Limb (tissue), 2 donors: ENCODE results near the gene PJA2.
"Not testable (repeated sequence)": the region's sequence is repeated elsewhere in the genome, so short reads cannot be mapped to it uniquely, and the experiment has no call there.

ENCODE experiments used
- DNase-seq, 2 donors: peaks; one replicate each; pipeline ENCODE4 v3.0.0-alpha.2; 2016; ENCODE audit errors: extremely low spot score in 2 of 2

PJA2 gene, protein sequence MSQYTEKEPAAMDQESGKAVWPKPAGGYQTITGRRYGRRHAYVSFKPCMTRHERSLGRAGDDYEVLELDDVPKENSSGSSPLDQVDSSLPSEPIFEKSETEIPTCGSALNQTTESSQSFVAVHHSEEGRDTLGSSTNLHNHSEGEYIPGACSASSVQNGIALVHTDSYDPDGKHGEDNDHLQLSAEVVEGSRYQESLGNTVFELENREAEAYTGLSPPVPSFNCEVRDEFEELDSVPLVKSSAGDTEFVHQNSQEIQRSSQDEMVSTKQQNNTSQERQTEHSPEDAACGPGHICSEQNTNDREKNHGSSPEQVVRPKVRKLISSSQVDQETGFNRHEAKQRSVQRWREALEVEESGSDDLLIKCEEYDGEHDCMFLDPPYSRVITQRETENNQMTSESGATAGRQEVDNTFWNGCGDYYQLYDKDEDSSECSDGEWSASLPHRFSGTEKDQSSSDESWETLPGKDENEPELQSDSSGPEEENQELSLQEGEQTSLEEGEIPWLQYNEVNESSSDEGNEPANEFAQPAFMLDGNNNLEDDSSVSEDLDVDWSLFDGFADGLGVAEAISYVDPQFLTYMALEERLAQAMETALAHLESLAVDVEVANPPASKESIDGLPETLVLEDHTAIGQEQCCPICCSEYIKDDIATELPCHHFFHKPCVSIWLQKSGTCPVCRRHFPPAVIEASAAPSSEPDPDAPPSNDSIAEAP

DNA sequence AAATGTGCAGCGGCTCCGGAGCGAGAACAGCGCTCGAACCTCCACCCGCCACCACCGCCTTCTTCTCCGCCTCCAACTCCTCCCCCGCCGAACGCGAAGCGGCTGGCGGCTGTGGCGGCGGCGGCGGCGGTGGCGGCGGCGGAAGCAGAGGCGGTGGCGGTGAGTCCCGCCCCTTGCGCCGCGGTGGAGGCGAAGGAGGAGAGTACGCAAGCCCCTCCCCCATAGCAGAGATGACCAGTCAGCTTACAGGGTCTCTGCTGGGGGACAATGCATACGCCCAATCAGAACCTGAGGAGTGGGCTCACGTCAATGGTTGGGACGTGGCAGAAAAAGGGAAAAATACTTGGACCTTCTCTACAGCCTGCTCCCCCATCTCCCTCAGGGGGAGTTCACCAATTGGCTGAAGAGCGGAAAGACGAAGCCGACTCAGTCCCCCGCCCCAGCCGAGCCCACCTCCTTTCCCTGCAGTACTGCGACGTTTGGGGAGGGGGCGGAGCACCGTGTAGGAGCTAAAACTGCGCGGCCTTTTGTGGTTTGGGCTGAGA lies at the start of gene PJA2:
PJA2 (minus strand) TSS at position 131 of the 545 bp plus-strand sequence. CDS start 26,541 bp downstream, outside the sequence.
- peak; percentile 99 to 100 for DNase-seq

DNA sequence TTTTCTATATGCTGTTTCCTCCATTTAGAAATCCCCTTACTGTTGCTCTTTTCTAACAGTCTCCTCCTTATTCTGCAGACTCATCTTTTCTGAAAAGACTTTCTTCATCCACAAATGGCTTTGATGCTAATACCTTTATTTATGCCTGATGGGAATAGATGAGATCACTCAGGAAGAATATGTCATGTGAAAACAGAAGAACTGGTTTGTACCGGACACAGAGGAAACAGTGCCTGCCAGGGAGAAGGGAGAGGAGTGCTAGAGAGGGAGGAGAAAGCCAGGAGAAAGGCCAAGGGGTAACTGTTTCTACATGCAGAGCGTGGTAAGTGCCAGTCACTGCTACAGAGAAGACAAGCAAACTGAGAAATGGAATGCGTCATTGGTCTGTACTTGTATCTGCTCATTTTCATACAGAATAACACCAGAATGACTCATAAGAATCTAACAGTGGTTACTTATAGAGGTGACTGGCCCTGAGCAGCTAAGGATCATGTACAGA lies 45.9 kb upstream of the PJA2 start:
- peak; percentile 41 to 44 for DNase-seq

DNA sequence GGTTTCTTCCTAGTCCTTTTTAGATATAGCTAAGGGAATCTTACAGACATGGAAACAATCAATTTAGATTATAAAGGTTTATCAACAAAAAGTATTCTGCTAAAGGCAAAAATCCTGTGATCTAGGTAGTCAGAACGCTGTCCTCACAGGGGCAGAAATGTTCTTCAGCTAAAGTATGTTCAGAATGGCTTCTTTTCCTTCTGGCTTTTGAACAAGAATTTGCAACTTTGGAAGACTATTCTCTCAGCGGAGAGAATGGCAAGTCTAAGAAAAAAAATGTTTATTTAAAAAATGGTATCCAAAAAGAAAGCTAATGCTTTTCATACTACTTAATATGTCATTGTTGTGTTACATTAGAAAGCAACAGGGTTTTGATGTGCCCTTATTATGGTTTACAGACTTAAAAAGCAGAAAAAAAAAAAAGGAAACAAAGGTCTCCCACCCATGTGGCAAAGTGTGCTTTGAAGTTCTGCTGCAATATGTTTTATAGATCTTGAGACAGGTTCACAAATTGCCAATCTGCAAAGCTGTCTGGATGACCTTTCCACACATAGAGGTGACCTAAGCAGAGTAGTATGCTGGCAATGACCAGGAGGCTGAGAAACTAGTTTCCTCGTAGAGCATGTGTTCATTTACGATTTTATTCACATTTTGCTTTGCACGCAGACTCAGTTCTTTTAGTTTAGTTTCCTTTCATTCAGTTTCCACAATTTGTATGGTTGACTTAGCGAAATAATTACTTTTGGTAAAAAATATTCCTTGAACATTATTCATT lies 45.1 kb upstream of the PJA2 start:
- DNase-seq, result peak in 1 of 2 donors; percentile 18

DNA sequence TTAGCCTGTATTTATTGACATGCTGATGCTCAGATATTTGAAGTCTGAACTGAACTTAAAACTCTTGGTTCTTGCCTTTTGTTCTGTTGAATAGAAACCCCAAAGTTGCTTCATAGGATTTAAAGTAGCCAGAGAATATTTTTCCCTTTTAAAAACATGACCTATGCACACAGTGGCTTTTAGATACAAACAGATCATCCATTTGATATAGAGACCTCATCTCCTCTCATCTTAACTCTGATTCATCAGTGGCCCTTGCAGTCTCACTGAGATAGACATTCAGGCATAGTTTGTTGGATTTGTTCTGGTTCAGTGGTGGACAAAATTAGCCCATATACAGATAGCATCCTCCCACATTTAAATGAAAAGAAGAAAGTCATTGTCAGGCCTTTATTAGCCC lies 43.5 kb upstream of the PJA2 start:
- DNase-seq, result no peak

DNA sequence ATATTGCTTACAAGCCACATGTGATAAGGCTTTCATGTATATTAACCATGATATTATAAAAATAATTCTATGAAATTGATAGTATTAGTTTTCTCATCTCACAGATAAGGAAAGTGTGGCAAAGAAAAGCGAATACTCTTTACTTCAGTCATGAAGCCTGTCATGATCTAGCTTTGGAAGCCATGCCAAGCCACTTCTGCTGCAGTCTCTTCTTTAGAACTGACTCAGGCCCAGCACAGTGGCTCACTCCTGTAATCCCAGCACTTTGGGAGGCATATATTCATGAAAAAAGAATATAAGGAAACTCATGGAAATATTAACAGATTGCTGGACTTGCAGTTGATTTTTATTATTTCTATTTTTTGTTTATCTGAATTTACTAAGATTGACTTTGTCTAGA lies 42.9 kb upstream of the PJA2 start:
- no peak for DNase-seq

DNA sequence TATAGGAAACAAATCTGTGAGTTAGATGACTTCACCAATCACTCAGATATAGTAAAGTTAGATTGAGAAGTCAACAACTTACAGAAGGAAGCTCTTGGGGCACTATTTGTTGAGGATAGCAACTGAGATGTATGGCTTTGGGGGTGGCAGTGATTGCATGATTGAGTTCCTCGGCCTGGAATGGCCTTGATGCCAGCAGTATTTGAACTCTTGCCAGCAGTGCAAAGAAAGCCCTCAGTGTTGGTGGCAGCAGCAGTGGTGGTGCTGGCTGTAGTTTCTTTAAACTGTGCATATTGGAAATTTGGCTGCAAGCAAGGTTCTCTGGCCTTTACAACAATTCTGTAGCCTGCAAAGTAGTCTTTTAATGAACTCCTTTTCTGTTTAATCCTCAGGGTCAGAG lies 41.4 kb upstream of the PJA2 start:
- DNase-seq, result peak in 1 of 2 donors; percentile 42

DNA sequence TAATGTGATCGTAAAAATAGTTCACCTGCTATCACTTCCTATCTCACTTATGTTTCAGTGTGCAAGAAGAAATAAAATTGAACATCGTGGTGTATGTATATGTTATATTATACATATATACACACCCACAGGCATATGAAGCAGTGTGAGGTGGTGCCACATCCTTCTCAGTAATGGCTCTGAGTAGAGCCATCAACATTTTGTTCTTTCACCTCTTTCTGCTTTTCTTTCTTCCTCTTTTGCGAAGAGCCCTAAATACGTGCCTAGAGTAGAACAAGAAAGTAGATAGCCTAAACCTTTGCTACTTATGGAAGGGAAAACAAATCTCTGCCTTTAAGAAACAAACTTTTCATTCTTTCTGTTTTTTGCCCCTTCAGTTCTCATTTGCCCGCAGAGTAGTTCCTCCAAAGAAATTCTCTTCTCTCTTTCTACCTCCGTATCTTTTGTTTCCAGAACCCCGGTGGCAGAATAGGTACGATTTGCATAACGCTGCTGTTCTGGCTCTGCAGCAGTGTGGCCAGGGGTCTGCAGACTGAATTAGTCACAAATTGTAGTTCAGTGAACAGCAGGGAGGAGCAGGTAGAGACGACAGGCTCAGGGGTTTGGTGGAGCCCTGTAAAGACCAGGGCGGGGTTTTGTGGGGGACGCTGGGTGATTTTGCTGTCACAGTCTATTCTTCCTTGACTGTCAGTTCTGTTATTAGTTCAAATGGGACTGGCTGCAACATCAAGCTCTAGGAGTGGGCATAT lies 40.5 kb upstream of the PJA2 start:
- DNase-seq, result no peak

DNA sequence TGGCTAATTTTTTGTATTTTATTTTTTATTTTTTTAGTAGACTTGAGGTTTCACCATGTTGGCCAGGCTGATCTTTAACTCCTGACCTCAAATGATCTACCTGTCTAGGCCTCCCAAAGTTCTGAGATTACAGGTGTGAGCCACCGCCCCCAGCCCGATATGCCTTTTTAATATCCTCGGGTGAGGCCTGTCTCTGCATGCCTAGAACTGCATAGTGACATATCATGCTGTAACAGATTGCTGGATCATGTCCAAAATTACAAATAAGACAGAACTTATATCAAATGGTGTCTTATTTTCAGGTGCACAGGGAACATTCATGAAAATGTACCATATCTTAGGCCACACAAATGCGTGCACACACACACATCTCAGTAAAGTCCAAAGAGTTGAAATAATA lies 39.1 kb upstream of the PJA2 start:
- DNase-seq, result no peak

DNA sequence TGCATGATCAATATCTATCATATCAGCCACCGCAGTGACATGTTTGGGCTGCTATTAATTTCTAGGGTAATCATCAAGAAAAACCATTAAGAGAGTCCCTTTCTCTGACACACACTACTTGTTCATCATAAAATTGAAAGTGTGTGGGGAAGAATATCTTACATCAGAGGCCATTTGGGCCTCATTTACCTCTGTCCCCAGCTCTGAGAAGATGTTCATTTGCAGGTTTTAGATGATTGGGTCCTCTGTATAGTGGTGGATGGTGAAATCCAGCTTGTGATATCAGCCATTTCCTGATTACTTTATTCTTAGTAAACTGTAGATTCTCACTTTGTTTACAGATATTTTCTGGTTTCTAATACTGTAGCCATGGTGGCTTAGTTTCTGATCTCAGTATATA lies 29.8 kb upstream of the PJA2 start:
- DNase-seq, result no peak

DNA sequence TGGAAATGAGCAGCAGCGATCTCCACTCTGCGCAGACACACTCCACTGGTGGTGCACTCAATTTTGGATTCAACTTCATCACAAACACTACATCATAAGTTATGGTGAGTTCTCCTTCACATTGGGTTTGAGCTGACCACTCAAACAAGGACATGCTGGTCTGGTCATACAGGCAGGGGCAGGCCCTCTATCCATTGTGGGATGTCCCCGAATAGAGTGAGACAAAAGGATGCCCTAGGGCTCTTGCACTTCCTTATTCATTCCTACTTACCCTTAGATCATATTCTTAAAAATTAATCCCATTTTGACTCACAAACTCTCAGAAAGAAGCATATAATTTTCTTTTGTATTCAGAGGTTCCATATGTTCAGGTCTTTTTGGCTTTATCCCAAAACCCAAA lies 16.3 kb upstream of the PJA2 start:
- no peak for DNase-seq

DNA sequence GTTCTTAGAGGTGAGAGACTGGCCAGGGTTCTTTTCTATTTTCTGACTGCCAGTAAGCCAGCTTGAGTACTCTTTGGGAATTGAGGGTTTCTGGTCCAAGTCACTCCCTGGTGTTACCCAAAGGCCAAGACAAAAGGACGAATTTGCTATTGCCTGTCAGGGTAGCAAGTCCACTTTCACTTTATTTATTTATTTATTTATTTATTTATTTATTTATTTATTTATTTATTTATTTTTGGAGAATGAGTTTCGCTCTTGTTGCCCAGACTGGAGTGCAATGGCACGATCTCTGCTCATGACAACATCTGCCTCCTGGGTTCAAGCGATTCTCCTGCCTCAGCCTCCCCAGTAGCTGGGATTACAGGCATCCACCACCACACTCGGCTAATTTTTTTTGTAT lies 15.7 kb upstream of the PJA2 start:
- not testable (repeated sequence) for DNase-seq

DNA sequence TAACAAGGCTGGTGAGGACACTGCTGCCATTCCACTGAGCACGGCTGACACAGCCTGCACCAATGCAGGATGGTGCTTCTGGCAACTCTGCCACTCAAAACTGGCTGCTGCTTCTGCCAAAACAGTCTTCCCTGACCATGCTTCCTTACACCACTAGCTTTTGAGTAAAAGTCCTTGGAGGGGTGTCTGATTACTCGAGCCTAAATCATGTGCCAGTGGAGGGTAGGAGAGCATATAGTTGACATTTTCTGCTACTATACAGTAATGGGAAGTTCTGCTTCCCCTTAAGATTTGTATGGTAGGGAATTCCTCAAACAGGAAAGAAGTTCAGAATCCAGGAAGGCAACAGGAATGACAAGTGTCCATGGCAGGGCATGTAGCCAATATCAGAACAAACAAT lies 12.2 kb upstream of the PJA2 start:
- no peak for DNase-seq

DNA sequence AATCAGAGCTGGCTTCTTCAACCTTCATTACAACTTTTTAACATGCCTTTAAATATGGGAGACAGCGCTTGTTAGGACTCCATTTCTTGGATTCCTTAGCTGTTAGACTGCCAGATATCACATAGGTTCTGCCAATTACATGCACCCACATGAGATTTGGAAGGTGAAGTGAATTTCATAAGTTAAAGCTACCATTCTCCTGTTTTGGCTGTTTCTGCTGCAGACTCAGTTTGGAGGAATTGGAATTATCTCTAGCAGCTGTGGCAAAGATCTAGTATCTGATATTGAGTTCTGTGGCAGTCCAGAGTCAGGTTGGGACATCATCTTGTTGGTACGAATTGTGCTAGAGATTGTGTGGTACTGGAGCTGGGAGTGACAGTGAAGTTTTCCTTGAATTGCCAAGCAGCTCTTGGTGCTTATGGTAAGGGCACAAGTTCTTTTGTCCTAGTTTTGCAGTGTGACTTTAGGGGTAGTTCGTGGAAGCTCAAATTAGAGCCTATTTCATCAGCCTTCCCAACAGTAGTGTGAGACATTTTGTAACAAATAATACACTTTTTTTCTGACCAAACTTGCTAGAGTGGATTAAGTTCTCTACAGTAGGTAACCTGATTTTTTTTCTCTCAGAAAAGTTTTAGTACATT lies 9.1 kb upstream of the PJA2 start:
- no peak for DNase-seq

DNA sequence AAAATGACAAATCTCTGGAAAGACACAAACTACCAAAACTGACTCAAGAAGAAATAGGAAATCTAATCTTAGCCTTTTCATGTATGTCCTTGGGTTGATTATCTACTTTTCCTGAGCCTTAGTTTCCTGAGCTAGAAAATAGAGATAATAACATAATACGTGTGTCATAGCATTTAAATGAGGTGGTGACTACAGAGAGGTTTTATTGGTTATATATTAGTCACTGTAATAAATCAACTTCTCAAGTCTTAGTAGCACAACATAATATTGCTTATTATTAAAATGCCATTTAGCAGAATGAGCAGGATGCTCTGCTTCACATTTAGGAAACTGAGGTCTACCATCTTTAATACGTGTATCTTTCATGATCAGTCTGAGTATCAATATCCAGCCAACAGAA lies 7.1 kb upstream of the PJA2 start:
- DNase-seq, result no peak

DNA sequence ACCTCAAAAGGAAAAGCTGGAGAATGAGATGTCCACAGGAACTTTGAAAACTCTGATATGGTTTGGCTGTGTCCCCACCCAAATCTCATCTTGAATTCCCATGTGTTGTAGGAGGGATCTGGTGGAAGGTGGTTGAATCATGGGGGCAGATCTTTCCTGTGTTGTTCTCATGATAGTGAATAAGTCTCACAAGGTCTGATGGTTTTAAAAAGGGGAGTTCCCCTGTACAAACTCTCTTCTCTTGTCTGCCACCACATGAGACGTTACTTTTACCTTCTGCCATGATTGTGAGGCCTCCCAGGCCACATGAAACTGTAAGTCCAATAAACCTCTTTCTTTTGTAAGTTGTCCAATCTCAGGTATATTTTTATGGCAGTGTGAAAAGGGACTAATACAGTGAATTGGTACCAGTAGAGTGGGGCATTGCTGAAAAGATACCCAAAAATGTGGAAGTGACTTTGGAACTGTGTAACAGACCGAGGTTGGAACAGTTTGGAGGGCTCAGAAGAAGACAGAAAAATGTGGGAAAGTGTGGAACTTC lies 4.2 kb upstream of the PJA2 start:
- DNase-seq, result not testable (repeated sequence)

DNA sequence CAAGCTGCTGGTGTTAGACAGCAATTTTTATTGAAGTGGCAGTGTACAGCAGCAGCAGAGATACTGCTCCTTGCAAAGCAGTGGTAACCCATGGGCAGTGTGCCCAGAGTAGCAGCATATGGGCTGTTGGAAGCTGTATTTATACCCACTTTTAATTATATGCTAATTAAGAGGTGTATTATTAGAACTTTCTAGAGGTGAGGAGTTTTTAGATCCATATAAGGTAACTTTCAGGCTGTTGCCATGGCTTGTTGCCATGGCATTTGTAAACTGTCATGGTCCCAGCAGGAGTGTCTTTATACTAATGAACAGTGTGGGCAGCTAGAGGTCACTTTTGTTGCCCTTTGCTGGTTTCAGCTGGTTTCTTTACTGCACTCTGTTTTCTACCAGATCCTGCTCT lies 3.7 kb upstream of the PJA2 start:
- no peak for DNase-seq

DNA sequence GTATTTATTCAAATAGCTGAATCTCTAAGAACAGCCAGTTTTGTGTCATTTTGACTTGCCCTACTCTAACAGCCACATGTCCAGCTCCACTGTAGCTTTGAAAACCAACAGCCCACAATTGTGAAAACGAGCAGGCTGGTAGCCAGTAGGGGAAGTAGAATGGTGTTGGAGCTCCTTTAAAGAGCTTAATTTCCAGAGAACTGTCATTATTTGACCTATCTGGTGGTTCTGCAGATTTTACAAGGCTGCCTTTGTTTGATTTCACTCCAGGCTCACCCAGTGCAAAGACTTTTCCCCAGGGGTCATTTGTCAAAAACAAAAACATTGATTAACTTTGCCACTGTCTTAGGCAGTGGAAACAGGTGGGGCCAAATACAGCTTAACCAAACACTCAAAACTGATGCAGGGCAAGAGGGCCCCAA lies 3.2 kb upstream of the PJA2 start:
- DNase-seq, result no peak

DNA sequence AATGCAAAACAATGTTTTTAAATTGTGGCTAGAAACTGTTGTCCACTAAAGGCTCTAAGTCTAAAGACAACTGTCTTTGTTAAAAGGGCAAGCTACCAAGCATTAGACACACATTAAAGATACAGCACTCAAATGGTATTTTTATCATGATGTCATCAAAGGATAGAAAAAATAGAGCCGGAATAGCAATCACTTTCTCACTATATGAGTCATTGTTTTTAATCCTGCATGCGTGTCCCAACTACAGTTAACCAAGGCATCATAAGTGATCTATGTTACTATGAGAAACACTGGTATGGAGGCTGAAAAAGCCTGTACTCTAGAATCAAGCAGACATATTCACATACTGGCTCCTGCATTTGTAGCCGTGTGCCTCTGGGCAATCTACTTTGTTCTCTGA lies 1.9 kb upstream of the PJA2 start:
- DNase-seq, result no peak

DNA sequence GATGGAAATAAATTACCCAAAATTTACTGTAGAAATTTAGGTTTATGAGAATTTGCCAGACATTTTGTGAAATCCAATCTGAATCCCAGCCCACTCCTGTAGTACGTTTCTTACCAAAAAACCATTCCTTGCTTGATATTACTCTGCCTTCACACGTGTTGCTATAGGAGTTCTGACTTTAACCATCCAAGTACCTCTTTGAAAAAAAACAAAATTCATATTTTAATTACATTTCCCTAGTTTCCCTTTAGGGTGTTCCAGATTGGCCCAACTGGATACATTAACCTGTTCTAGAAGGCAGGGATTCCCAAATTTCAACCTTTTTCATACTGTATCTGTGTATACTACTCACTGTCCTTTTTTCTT lies 1.4 kb upstream of the PJA2 start:
- DNase-seq, result no peak
